ENCODE measurements around the gene TMEM140.

The TMEM140 gene

DNA sequence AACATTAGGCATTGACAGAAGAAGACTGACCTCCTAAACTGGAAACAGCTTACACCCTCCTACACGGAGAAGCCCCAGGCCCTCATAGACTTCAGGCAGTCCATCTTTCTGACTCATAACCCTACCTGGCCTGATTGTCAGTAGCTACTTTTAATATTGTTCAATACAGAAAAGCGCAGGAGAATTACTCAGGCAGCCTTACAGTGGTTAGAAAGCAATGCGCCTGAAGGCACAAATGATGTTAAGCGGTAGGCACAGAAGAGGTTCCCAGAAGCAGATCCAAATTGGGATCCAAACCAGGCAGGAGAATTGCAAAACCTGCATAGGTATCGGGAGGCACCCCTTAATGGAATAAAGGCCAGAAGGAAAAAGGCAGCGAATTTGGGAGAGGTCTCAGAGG lies 28.1 kb downstream of the TMEM140 start:
- no peak for TF ChIP-seq CTCF (IDR thresholded peaks at IDR 0.05; ENCODE audit: insufficient read depth, low read depth, low read length, missing control alignments)
- H3K4me3 ChIP-seq (ENCODE audit: low read depth, low read length) = no peak overlapping the region
- DNase-seq (ENCODE audit: low read depth) = no peak

DNA sequence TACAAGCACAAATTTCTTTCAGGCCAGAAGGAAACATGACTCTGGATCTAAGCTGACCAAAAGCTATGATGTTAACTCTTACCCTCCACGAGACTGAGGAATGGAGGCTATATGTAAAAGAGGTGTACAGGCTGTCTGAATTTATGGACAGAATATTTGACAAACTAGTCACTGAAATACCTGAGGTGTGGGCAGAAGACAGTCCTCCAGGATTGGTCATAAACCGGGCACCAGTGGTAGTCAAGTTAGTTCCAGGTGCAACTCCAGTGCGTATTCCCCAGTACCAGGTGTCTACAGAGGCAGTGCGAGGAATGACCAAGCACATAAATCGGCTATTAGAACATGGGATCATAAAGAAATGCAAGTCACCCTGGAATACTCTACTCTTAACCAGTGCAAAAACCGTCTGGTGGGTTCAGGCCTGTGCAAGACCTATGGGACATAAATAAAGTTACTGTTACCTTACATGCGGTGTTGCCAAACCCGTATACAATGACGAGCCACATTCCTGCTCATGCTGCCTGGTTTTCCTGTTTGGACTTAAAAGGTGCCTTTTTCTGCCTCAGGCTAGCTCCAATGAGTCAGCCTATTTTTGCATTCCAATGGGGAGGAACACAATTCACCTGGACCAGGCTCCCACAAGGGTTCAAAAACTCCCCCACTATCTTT lies 29.3 kb downstream of the TMEM140 start:
- no peak for DNase-seq (ENCODE audit: low read depth)
- H3K4me3 ChIP-seq (ENCODE audit: low read depth, low read length) = no peak overlapping the region
- no peak for TF ChIP-seq CTCF (IDR thresholded peaks at IDR 0.05; ENCODE audit: insufficient read depth, low read depth, low read length, missing control alignments)

GRCh38 chr7:135178364-135178763 lies 30.5 kb downstream of the TMEM140 start:
- TF ChIP-seq CTCF (IDR thresholded peaks at IDR 0.05; ENCODE audit: insufficient read depth, low read depth, low read length, missing control alignments) = no peak
- no peak for DNase-seq (ENCODE audit: low read depth)
- no peak overlapping the region for H3K4me3 ChIP-seq (ENCODE audit: low read depth, low read length)

- TF ChIP-seq CTCF (IDR thresholded peaks at IDR 0.05; ENCODE audit: insufficient read depth, low read depth, low read length, missing control alignments) = no peak
- no peak for DNase-seq (ENCODE audit: low read depth)
- H3K4me3 ChIP-seq (ENCODE audit: low read depth, low read length) = no peak overlapping the region
These were observed 31.6 kb downstream of the TMEM140 start for GRCh38 chr7:135179321-135179925.

DNA sequence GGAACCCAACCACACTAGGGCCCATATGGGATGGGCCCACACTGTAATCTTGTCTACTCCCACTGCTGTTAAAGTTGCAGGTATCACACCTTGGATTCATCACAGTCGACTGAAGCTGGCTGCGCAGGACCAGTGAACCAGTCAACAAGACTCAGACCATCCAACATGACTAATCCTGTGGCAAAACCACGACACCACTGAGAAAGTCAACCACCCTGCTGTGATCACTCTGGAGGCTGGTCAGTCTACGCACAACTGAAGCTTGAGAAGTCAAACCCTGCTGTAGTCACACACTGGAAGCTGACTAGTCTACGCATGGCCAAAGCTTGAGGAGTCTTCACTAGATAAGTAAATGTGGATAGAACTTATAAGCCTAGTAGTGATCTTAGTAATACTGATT lies 32.2 kb downstream of the TMEM140 start:
- TF ChIP-seq CTCF (IDR thresholded peaks at IDR 0.05; ENCODE audit: insufficient read depth, low read depth, low read length, missing control alignments) = no peak
- no peak for DNase-seq (ENCODE audit: low read depth)
- H3K4me3 ChIP-seq (ENCODE audit: low read depth, low read length) = no peak overlapping the region

- DNase-seq (ENCODE audit: low read depth) = no peak
- no peak for TF ChIP-seq CTCF (IDR thresholded peaks at IDR 0.05; ENCODE audit: insufficient read depth, low read depth, low read length, missing control alignments)
These were observed 33.5 kb downstream of the TMEM140 start for GRCh38 chr7:135181261-135181928.

More at GRCh38 chr7:135181261-135181928, 33.5 kb downstream of the TMEM140 start:
- no peak overlapping the region for H3K4me3 ChIP-seq (ENCODE audit: low read depth, low read length)
